Tibial artery (tissue), 4 donors: ENCODE results near the gene GFER.
A peak's percentile ranks its signal among the peaks of the same experiment; 100 is the strongest.

ENCODE experiments used
- DNase-seq, 2 donors: peaks; one replicate each; pipeline ENCODE4 v3.0.0-alpha.2; 2019
- H3K27ac ChIP-seq, 2 donors: fragments of 200-600 bp; sonication (generic) in 1 of 2; 1 replicate in 1 of 2; 2 replicates in 1 of 2; pipeline ENCODE4 v1.5.1; 2018 to 2019; ENCODE audit warnings: mild to moderate bottlenecking in 1 of 2
- H3K27me3 ChIP-seq, 2 donors: fragments of 200-600 bp; sonication (generic) in 1 of 2; one replicate each; pipeline versions ENCODE4 v1.5.1 to v1.6.0; 2016 to 2019
- H3K36me3 ChIP-seq, 3 donors: fragments of 200-600 bp; sonication (generic) in 2 of 3; one replicate each; pipeline ENCODE4 v1.5.1; 2016 to 2019; ENCODE audit warnings: mild to moderate bottlenecking in 2 of 3
- H3K4me1 ChIP-seq, 4 donors: fragments of 200-600 bp; sonication (generic) in 2 of 4; 1 replicate in 3 of 4; 2 replicates in 1 of 4; pipeline ENCODE4 v1.5.1; 2016 to 2019
- H3K4me3 ChIP-seq, 2 donors: fragments of 200-600 bp; sonication (generic) in 1 of 2; 1 replicate in 1 of 2; 2 replicates in 1 of 2; pipeline ENCODE4 v1.5.1; 2018 to 2019; ENCODE audit warnings: mild to moderate bottlenecking in 2 of 2
- H3K9me3 ChIP-seq, 3 donors: fragments of 200-600 bp; sonication (generic) in 1 of 3; one replicate each; pipeline ENCODE4 v1.5.1; 2016 to 2019
- intact Hi-C: fragments of 100-400 bp; cut with DNase I; formaldehyde crosslinking; loops from one replicate; pipeline ENCODE4 v1.15.0; 2023; ENCODE audit warnings: low total_unique reads
- TF ChIP-seq, protein P1 (sequence below), 2 experiments: fragments of 200-600 bp in 1 of 2; fragments of 450-650 bp in 1 of 2; IDR thresholded peaks; one replicate each; pipeline ENCODE4 v1.5.1; 2017 to 2019; ENCODE audit warnings: antibody characterized with exemption in 2 of 2, mild to moderate bottlenecking in 1 of 2, moderate library complexity in 1 of 2

GFER gene

GRCh38 chr16:2003827-2004641 lies 20.0 kb downstream of the GFER start:
- no peak overlapping the region for H3K4me3 ChIP-seq
- peaks cover 0 to 54% (median 50%) of the 10 kb centered on the region in 4 donors for H3K4me1 ChIP-seq
- peaks cover 40 to 53% (median 45%) of the 10 kb centered on the region in 3 donors for H3K36me3 ChIP-seq
- H3K27ac ChIP-seq: no peak overlapping the region
- peak; percentile 77 to 85 for DNase-seq
- H3K9me3 ChIP-seq: no peaks in the 10 kb centered on the region
- H3K27me3 ChIP-seq: no peaks in the 10 kb centered on the region
- intact Hi-C loops: no loop called here
- TF ChIP-seq, protein P1, sequence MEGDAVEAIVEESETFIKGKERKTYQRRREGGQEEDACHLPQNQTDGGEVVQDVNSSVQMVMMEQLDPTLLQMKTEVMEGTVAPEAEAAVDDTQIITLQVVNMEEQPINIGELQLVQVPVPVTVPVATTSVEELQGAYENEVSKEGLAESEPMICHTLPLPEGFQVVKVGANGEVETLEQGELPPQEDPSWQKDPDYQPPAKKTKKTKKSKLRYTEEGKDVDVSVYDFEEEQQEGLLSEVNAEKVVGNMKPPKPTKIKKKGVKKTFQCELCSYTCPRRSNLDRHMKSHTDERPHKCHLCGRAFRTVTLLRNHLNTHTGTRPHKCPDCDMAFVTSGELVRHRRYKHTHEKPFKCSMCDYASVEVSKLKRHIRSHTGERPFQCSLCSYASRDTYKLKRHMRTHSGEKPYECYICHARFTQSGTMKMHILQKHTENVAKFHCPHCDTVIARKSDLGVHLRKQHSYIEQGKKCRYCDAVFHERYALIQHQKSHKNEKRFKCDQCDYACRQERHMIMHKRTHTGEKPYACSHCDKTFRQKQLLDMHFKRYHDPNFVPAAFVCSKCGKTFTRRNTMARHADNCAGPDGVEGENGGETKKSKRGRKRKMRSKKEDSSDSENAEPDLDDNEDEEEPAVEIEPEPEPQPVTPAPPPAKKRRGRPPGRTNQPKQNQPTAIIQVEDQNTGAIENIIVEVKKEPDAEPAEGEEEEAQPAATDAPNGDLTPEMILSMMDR (IDR thresholded peaks at IDR 0.05): peak; percentile 71 to 81

DNA sequence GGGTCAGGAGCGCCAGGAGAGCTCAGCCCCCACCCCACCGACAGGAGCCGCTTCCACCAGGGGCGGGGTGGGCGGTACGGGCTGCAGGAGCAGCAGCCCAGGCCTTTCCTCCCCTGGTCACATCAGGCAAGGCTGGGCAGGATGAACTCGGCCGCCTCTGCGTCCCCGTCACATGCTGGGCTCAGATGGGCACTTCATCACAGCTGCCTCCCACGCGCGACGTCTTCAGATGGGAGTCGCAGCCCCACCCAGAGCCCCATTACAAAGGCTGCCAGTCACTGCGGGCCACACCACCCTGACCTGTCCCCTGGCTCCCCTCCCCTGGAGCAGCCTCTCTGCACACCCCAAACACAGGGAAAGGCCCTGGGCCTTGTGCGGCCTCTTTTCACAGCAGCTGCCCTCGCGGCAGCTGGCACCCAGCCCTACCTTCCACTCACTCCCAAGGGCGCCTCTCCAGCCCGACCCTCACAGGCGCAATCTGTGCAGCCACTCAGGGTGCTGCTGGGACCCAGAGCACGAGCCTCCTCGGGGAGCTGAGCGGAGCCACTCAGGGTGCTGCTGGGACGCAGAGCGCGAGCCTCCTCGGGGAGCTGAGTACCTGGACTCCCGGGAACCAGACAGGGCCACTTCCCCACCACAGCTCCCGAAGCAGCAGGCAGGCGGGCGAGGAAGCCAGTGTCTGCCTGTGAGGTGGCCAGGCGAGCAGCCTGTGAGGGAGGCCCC lies 21.0 kb downstream of the GFER start:
- DNase-seq: no peak
- H3K36me3 ChIP-seq: peaks cover 31 to 44% (median 35%) of the 10 kb centered on the region in 3 donors

GRCh38 chr16:2005646-2006045 lies 21.7 kb downstream of the GFER start:
- TF ChIP-seq, protein P1 (IDR thresholded peaks at IDR 0.05): no peak
- peaks cover 27 to 37% (median 29%) of the 10 kb centered on the region in 3 donors for H3K36me3 ChIP-seq
- DNase-seq: no peak
- peaks cover 0 to 62% (median 59%) of the 10 kb centered on the region in 4 donors for H3K4me1 ChIP-seq
- H3K27ac ChIP-seq: no peak overlapping the region
- no peaks in the 10 kb centered on the region for H3K9me3 ChIP-seq
- intact Hi-C loops: no loop called here
- H3K4me3 ChIP-seq: no peak overlapping the region
- no peaks in the 10 kb centered on the region for H3K27me3 ChIP-seq

More for the DNA sequence above, 21.0 kb downstream of the GFER start:
- Histone ChIP-seq H3K27ac (no peak overlapping the region), H3K4me1 (peaks cover 0 to 55% (median 52%) of the 10 kb centered on the region in 4 donors), H3K4me3 (no peak overlapping the region), H3K27me3 (no peaks in the 10 kb centered on the region), H3K9me3 (no peaks in the 10 kb centered on the region)
- intact Hi-C loops: no loop called here
- TF ChIP-seq, protein P1 (IDR thresholded peaks at IDR 0.05): no peak

- no peak for DNase-seq
- no peaks in the 10 kb centered on the region for H3K9me3 ChIP-seq
- no peak overlapping the region for H3K27ac ChIP-seq
- no peaks in the 10 kb centered on the region for H3K27me3 ChIP-seq
- TF ChIP-seq, protein P1 (IDR thresholded peaks at IDR 0.05): no peak
- H3K4me3 ChIP-seq: no peak overlapping the region
- intact Hi-C loops: no loop called here
- H3K4me1 ChIP-seq: peaks cover 0 to 62% (median 59%) of the 10 kb centered on the region in 4 donors
- peaks cover 22 to 30% (median 23%) of the 10 kb centered on the region in 3 donors for H3K36me3 ChIP-seq
These were observed 22.3 kb downstream of the GFER start for GRCh38 chr16:2006317-2006716.

DNA sequence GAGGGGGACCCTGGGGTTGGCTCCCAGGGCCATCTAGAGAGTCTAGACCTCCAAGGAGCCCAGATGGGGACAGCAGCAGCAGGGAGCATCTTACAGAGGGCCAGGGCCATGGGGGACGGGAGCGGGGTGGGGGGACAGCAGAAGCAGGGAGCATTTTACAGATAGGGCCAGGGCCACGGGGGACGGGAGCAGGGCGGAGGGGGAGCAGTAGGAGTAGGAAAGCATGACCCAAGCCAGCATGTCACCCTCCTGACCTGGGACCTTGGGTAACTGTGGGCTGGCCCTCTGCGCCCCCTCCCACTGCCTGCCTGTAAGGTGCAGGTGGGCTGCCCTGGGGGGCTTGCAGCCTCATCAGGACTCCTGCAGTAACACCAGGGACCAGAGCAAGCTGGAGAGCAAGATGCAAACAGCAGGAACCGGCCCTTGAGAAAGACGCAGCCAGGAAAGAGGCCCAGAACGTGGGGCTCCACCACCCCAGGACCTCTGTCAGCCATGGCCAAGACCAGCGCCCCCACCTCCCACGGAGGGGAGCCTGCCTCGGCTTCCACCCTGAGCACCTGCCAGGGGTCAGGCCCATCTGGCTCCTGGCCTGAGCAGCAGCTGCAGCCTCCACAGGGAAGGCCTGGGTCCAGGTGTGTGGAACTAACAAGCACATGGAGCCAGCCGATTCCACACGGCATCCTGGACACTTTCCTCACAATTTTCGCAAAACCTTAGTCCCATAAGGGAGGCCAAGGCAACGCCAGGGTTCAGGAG lies 23.3 kb downstream of the GFER start:
- H3K27me3 ChIP-seq: no peaks in the 10 kb centered on the region
- TF ChIP-seq, protein P1 (IDR thresholded peaks at IDR 0.05): no peak
- intact Hi-C loops: no loop called here
- H3K27ac ChIP-seq: no peak overlapping the region
- no peaks in the 10 kb centered on the region for H3K9me3 ChIP-seq
- DNase-seq: no peak
- peaks cover 0 to 62% (median 59%) of the 10 kb centered on the region in 4 donors for H3K4me1 ChIP-seq
- H3K36me3 ChIP-seq: peaks cover 12 to 21% (median 13%) of the 10 kb centered on the region in 3 donors
- H3K4me3 ChIP-seq: peak overlapping the region in 1 of 2 donors; percentile 90
